ENCODE data around the gene GPR161. TPM values are rescaled to one million over a fixed set of nuclear protein-coding genes. Genes with fewer than 3 reads are reported as not detected.

The GPR161 gene
- total RNA-seq, 3 donors from 2014 or later: 2.2 to 13.1 (median 4.2) TPM

DNA sequence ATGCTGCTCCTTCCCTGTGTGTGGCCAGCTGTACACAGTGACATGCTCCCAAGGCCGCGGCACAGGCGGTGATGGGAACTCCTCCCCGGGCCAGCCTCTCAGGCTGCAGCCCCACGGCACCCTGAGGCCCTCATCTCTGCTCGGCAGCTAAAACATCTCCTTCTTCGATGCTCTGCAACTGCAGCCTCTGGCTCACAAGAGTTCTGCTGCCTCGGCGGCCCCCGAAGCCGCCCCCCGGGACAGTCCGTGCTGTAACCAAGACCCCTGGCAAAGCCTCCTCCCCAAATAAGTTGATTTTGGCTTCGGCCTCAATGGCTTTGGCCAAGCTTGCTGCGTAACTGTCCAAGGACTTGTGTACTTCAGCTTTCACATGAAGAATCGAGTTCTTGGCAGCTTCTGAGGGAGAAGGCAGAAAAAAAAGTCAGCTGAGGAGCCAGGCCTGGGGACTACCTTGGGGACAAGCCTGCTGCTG, 51.3 kb downstream of the GPR161 start:
- TF ChIP-seq CTCF (IDR thresholded peaks at IDR 0.05): no peak
- Histone ChIP-seq H3K36me3 (ENCODE audit: low read depth) (no peaks in the 10 kb centered on the region), H3K4me3 (no peak overlapping the region), H3K9me3 (no peaks in the 10 kb centered on the region), H3K4me1 (ENCODE audit: low read depth) (peaks cover 6% of the 10 kb centered on the region)
- ATAC-seq (no peak), DNase-seq (peak in 2 of 3 donors; percentile 31 to 45)
- intact Hi-C loops (cut with DNase I, micrococcal nuclease): no loop called here

- no peak for ATAC-seq
Measured at GRCh38 chr1:168084396-168085231, 52.1 kb downstream of the GPR161 start.

GRCh38 chr1:168083456-168084325, 53.0 kb downstream of the GPR161 start:
- no peaks in the 10 kb centered on the region for H3K9me3 ChIP-seq
- DNase-seq: no peak
- intact Hi-C loops (cut with DNase I, micrococcal nuclease): no loop called here
- H3K4me3 ChIP-seq: no peak overlapping the region
- TF ChIP-seq CTCF (IDR thresholded peaks at IDR 0.05): no peak
- H3K36me3 ChIP-seq (ENCODE audit: low read depth): no peaks in the 10 kb centered on the region
- no peaks in the 10 kb centered on the region for H3K4me1 ChIP-seq (ENCODE audit: low read depth)
- no peak for ATAC-seq

More at GRCh38 chr1:168084396-168085231, 52.1 kb downstream of the GPR161 start:
- DNase-seq: peak in 2 of 3 donors; percentile 60 to 71
- peak; percentile 78 for TF ChIP-seq CTCF (IDR thresholded peaks at IDR 0.05)
- peaks cover under 1% of the 10 kb centered on the region for H3K4me1 ChIP-seq (ENCODE audit: low read depth)
- intact Hi-C loops (cut with DNase I, micrococcal nuclease): no loop called here
- no peak overlapping the region for H3K4me3 ChIP-seq
- H3K9me3 ChIP-seq: no peaks in the 10 kb centered on the region
- no peaks in the 10 kb centered on the region for H3K36me3 ChIP-seq (ENCODE audit: low read depth)

DNA sequence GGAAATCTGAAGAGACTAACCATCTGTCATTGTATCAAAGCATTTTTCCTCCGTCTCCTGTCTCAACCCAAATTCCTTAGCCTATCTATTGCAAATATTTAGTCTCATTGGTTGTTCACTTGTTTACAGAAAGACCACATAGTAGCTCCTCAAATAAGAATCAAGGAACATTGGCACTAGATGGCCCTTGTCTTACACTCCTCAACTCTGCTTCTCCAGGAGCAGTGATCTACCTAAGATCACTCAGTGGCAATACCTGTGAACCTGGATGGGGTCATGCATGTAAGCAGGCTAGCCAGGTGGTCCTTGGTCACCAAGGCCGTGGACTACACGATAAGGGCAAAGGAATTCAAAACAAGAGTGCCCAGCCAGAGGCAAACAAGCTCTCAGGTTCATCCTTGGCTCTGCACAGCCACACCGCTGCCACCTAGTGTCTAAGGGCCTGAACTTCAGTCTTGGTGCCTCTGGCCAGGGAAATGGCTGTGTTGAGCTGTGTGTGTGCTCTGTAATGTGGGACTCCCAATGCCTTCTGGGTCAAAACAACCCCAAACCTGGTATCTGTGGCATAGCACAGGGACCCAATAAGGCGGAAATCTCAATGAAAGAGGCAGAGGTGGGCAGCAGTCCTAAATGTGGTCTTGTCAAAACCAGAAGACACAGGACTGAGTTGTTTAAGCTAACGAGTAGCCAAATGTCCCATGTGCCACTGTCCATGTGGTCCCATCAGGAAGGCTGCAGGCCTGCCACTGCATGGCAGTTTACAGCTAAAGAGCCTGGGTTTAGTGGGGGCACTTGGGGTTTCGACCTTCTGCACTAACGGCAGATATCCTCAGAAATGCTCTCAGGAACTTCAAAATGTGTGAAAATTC, 54.5 kb downstream of the GPR161 start:
- Histone ChIP-seq H3K4me3 (no peak overlapping the region), H3K36me3 (ENCODE audit: low read depth) (no peaks in the 10 kb centered on the region), H3K9me3 (no peaks in the 10 kb centered on the region), H3K4me1 (ENCODE audit: low read depth) (no peaks in the 10 kb centered on the region)
- intact Hi-C loops (cut with DNase I, micrococcal nuclease): no loop called here
- peak; percentile 94 for TF ChIP-seq CTCF (IDR thresholded peaks at IDR 0.05)
- ATAC-seq (peak; percentile 90), DNase-seq (peak in 2 of 3 donors; percentile 79 to 82)

Data from mucosa of descending colon (tissue), 3 donors.